ENCODE measurements around the gene KRT5. TPM values are rescaled to one million over a fixed set of nuclear protein-coding genes. Genes with fewer than 3 reads are reported as not detected.
"Not testable (repeated sequence)": the region's sequence is repeated elsewhere in the genome, so short reads cannot be mapped to it uniquely, and the experiment has no call there.

Gene KRT5
- polyA plus RNA-seq, 1 experiment = not detected

GRCh38 chr12:52488736-52489135 lies 31.5 kb downstream of the KRT5 start:
- DNase-seq (ENCODE audit: low read depth) = no peak
- Histone ChIP-seq H3K4me3 (ENCODE audit: low read depth, low read length) (no peak overlapping the region), H3K27me3 (ENCODE audit: control insufficient read depth, insufficient read depth, low read length) (peaks cover 11% of the 10 kb centered on the region), H3K36me3 (ENCODE audit: control insufficient read depth, insufficient read depth, low read length) (no peaks in the 10 kb centered on the region)
- TF ChIP-seq, protein P1, sequence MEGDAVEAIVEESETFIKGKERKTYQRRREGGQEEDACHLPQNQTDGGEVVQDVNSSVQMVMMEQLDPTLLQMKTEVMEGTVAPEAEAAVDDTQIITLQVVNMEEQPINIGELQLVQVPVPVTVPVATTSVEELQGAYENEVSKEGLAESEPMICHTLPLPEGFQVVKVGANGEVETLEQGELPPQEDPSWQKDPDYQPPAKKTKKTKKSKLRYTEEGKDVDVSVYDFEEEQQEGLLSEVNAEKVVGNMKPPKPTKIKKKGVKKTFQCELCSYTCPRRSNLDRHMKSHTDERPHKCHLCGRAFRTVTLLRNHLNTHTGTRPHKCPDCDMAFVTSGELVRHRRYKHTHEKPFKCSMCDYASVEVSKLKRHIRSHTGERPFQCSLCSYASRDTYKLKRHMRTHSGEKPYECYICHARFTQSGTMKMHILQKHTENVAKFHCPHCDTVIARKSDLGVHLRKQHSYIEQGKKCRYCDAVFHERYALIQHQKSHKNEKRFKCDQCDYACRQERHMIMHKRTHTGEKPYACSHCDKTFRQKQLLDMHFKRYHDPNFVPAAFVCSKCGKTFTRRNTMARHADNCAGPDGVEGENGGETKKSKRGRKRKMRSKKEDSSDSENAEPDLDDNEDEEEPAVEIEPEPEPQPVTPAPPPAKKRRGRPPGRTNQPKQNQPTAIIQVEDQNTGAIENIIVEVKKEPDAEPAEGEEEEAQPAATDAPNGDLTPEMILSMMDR (IDR thresholded peaks at IDR 0.05; ENCODE audit: insufficient read depth, low read depth, low read length) = no peak
- ChIA-PET CTCF (interaction anchor here (1.4 kb wide), 1 partner anchor 12 kb away, joined by 4 read pairs; no protein-coding TSS in a partner anchor), POLR2A (no interaction called here)

- H3K4me3 ChIP-seq (ENCODE audit: low read depth, low read length); H3K27me3 ChIP-seq (ENCODE audit: control insufficient read depth, insufficient read depth, low read length); H3K36me3 ChIP-seq (ENCODE audit: control insufficient read depth, insufficient read depth, low read length); CTCF ChIA-PET; DNase-seq (ENCODE audit: low read depth); POLR2A ChIA-PET: not testable (repeated sequence)
These were observed 32.3 kb downstream of the KRT5 start for GRCh38 chr12:52487744-52488443.

DNA sequence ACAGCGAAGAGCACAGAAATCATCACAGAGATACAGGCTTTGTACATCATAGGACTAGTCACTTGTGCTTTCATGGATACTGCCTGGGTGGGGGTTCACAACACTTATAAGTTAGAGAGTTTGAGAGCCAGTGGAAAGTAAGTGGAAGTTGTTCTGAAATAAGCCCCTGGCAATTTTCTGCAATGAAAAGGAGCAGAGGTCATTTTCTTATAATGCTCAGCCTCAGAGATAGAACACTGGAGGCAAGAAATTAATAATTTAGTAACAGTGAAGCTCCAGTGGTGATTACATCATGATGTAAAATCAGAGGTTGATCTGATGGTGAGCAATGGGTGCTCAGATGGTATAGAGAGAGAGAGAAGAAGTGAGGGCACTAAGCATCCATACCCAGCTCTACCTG lies 33.0 kb downstream of the KRT5 start:
- CTCF ChIA-PET = no interaction called here
- H3K36me3 ChIP-seq (ENCODE audit: control insufficient read depth, insufficient read depth, low read length) = no peaks in the 10 kb centered on the region
- TF ChIP-seq, protein P1 (IDR thresholded peaks at IDR 0.05; ENCODE audit: insufficient read depth, low read depth, low read length) = no peak
- no peak overlapping the region for H3K4me3 ChIP-seq (ENCODE audit: low read depth, low read length)
- peaks cover 8% of the 10 kb centered on the region for H3K27me3 ChIP-seq (ENCODE audit: control insufficient read depth, insufficient read depth, low read length)
- POLR2A ChIA-PET = no interaction called here
- DNase-seq (ENCODE audit: low read depth) = no peak

DNA sequence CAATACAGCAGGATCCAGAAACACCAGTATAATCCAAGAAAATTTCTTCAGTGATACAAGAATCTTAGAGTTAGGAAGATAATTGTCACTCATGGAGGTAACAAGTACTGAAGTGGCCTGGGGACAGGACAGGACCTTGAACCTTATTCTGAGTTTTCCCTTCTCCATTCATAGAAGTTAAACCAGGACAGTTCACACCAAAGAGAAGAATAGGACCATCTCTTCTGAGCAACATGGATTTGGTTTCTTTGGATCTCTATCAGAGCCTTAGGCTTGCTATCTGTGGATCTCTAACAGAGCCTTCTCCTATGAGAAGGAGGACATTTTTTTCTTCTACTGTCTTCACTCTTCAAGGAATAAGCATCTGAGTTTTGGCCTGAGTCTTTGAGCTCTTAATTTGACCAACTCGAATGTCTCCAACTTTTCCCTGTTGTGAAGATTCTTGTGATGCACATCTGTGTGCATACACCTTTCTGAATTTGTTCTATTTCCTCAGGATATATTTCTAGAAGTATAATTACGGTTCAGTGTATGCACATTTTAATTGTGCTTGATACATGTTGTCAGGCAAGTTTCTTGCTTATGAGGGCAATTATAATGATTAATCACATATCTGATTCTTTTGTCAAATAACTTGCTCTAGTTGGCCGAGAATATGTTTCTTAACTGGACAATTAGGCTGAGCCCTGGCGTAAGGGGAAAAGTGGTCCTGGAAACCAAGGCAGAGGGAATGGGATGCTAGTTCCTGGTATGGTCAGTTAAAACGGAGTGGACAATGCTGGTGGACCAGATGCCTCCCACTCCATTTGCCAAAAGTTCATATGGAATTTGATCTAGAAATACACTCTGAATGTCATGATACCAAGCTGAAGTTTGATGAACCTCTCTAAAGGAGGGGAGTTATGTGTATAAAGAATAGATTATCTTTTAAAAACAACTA lies 33.8 kb downstream of the KRT5 start:
- H3K4me3 ChIP-seq (ENCODE audit: low read depth, low read length) = no peak overlapping the region
- TF ChIP-seq, protein P1 (IDR thresholded peaks at IDR 0.05; ENCODE audit: insufficient read depth, low read depth, low read length) = no peak
- no peak for DNase-seq (ENCODE audit: low read depth)
- no peaks in the 10 kb centered on the region for H3K36me3 ChIP-seq (ENCODE audit: control insufficient read depth, insufficient read depth, low read length)
- ChIA-PET CTCF (no interaction called here), POLR2A (no interaction called here)
- peaks cover 8% of the 10 kb centered on the region for H3K27me3 ChIP-seq (ENCODE audit: control insufficient read depth, insufficient read depth, low read length)

- Histone ChIP-seq H3K27me3 (ENCODE audit: control insufficient read depth, insufficient read depth, low read length) (no peaks in the 10 kb centered on the region; the same call in none of the 2 replicates), H3K36me3 (ENCODE audit: control insufficient read depth, insufficient read depth, low read length) (no peaks in the 10 kb centered on the region), H3K4me3 (ENCODE audit: low read depth, low read length) (no peak overlapping the region)
- TF ChIP-seq, protein P1 (IDR thresholded peaks at IDR 0.05; ENCODE audit: insufficient read depth, low read depth, low read length) = no peak
- no peak for DNase-seq (ENCODE audit: low read depth)
- ChIA-PET POLR2A (no interaction called here), CTCF (interaction anchor here (1.3 kb wide), 1 partner anchor 15 kb away, joined by 4 read pairs; no protein-coding TSS in a partner anchor)
These were observed 40.1 kb downstream of the KRT5 start for GRCh38 chr12:52480073-52480472.
